HG03045 (cell line): ENCODE measurements around the gene NR6A1.

Experiments
- ATAC-seq: cut with Tn5 transposase; IDR thresholded peaks from one replicate; pipeline ENCODE4 v1.9.1; 2021; ENCODE audit warnings: mild to moderate bottlenecking, moderate library complexity; ENCODE audit not compliant: unreplicated experiment

NR6A1 gene

DNA sequence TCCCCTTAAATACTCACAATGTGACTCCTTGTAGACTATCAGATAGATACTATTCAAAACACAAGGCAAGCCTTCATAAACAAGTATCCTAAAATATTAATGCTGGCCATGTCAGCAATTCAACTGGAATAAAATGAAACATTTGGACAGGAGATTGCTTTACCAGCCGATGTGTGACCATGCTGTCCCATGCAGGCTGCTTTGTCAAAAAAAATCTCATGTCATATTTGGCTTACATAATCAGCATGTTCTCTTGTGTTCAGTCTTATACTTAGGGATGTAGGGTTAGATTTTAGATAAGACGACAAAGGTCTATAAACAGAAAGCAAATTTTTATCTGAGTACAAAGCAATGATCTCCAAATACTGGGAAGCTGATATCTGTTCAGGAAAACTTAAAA is 108.5 kb downstream of the NR6A1 start:
- ATAC-seq: no peak

DNA sequence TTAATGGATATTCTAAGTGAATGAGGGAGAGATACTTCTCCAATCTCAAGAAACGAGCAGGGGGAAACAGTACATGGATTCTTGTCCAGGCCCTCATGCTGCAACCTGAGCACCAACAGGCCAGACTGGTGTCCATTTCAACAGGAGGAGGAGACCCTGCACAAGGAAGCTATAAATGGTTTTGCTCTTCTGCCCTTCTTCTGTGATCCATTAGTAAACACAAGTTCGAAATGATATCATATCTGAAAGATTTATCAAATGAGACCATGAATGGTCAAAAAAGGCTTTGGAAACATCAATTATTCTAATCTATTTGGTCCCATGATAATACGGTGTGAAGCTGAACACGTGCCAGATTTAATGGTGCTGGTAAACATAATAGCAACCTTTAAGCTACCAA is 109.8 kb downstream of the NR6A1 start:
- ATAC-seq: no peak

DNA sequence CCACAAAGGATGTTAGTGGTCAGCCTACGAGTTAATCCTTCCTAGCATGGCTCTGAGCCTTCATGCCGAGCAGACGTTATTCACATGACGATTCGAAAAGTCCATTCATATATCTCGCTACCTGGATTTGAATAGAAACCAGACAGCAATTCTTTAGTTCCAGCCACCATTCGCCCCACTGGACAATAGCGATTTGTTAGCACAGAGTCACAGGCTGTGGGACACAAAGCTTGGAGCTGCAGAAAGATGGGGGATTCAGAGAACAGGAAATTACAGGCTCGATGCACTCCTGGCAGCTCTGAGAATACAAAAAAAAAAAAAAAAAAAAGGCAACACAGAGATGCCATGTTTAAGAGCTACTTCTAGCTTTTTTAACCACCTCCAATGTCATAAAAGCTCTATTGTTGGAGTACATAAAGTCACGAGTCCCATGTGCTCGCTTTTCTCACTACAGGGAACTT is 110.7 kb downstream of the NR6A1 start:
- ATAC-seq: no peak

DNA sequence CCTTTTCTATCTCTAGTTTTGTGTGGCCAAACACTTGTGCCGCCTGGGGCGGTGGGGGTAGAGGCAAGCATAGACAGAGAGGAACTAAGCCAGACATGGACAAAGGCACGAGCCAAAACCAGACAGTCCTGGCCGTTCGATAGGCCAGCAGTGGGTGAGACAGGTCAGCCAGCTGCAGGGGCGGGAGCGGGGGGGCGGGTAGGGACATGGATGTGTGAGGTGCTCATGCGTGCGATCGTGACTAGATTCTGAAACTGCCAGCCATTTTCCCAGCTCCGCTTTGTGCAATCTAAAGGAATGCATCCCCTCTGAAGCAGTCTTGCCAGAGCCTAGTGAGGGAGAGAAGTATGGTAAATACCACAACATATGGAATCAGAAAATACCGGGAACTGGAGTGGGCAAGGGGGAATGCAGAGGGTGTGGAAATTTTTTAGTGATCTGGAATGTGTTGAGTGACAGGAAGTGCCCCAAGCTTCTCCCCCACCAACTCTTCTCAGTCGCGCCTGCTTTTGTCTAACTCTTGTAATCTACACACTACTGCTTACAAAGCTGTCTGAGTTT is 111.9 kb downstream of the NR6A1 start:
- no peak for ATAC-seq

DNA sequence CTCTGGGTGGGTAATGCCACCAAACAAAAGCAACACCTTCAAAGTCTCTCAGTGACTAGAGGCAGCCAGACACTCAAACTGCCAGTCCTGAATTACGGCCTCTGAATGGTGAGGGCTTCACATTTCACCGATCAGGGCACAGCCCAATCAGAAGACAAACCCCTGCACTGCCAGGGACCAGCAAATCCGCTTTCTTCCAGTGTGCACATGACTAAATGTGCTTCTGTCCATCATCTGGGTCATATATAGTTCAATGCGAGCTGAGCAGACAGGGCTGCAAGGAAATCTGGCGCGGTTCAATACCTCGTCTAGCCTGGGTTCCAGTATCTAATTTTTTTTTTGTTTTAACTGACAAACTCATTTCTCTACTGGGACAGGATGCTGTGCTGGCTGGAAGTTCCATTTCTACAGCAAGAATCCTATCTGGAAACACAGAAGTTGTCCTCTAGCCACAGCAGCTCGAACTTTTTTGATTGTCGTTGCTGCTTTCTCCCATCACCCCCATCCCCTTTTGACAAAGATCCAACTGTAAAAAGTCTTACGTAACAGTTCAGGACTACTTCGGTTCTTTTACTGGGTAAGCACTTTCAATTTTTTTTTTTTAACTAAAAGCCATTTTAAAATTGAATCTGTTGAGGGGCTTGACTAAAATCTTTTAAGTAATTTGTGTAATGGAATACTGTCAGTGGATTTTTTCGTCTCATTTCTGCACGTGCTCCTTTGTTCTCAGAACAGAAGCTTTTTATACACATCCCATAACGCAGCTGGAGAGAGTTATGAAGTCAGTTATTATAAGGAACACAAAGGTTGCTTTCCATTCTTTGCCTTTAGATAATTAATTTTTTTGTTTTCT is 112.7 kb downstream of the NR6A1 start:
- peak; percentile 82 for ATAC-seq

DNA sequence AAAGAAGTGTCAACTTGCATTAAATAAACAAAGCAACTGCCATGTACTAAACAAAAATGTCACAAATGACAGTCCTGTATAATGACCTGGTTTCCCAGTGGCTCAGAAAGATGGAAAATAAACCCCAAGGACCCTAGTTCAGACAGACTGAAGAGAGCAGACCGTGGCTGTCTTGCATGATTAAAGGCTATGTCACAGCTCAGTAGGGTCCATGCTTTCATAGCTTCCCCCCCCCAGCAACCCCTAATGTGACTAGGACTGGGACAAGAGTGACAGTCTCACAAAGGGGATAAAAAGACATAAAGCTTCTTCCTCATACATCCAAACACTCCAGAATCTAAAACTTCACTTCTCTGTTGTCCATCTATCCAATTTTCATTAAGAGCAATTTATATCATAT is 113.6 kb downstream of the NR6A1 start:
- ATAC-seq: no peak

DNA sequence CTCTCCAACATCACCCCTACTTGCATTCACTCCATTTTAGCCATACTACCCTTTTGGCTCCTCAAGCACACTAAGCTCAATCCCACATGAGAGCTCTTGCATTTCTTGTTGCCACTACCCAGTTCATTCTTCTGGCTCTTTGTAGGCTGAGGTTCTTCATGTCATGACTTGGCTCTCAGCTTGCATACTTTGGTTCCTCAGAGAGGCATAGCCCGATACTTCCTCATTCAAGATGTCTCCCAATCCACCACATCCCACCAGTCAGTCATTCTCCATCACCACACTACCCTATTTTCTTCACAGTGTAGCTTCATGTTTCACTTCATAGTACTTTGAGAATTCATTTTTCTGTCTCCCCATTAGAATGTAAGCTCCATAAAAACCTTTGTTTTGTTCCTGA is 116.7 kb downstream of the NR6A1 start:
- no peak for ATAC-seq

DNA sequence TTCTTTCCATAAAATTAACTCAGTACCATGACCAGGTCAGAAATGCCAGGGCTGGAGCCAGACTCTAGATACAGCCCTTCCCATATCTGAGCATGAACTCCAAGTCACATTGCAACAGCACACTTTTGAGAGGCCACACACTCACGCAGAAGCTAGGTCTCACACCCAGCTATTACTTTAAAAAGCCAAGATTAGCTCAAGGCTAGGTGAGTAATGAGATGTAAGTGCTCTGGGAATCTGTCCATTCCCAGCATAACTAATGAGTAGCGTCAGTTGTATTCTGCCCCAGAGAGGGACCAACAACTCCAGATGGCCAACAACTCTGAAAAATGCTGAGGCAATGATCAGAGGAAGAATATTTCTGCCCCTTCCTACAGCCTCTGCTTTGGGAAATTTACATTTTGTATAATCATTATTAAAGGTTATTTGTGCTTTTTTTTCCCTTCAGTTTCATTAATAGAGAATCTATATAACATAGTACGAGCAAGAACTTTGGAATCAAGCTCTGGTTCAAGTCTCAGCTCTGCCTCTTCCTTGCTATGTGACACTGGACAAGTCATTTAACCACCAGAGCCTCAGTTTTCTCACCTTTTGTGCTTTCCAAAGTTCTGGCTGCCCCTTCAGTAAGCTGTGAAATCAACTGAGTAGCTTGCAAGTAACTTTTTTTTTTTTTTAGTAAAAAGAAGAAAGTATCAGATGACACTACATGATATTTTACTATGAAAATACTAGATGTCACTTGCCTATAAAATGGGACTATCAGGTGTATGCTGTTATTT is 118.3 kb downstream of the NR6A1 start:
- ATAC-seq: no peak

DNA sequence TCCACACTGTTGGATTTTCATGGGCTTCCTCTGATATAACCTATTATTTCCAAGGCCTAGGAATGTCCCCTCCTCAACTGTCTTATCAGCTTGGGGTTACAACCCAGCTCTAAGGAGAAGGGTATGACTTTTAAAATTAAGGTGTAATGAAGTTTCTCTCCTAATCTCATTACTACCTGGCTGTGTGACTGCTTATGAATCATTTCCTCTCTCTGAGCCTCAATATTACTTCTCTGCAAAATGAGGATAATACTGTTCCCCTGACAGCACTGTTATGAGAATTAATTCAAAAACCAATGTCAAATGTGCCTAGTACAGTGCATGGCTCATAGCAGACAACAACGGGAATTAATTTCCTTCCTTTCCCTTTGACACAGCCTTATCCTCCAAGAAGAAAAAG is 118.9 kb downstream of the NR6A1 start:
- ATAC-seq: no peak

DNA sequence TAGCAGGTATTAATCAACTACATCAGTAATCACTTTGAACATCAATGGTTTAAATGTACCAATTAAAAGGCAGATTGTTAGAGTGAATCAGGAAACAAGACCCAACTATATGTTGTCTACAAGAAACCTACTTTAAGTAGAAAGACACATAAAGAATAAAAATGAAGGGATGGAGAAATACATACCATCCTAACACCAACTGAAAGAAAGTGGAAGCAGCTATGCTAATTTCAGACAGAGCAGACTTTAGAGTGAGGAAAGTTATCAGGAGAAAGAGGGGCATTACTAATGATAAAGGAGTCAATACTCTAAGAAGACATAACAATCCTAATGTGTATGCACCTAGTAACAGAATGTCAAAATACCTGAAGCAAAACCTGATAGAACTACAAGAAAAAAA is 125.8 kb downstream of the NR6A1 start:
- no peak for ATAC-seq

DNA sequence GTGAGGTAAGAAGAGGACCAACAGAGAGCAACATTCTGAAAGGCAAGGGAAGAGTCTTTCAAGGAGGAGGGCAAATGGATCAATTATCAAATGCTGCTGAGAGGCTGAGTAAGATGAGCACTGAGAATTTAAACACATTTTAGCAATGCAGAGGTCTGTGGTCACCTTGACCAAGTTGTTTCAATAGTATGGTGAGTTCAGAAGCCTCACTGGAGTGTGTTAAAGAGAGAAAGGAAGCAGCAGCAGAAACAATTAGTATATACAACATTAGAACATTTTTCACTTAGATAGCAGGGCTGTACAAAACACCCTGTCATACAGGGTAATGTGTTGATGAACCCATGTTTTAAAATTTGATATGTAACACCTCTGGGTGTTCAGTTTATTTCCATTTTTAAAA is 131.5 kb downstream of the NR6A1 start:
- no peak for ATAC-seq

DNA sequence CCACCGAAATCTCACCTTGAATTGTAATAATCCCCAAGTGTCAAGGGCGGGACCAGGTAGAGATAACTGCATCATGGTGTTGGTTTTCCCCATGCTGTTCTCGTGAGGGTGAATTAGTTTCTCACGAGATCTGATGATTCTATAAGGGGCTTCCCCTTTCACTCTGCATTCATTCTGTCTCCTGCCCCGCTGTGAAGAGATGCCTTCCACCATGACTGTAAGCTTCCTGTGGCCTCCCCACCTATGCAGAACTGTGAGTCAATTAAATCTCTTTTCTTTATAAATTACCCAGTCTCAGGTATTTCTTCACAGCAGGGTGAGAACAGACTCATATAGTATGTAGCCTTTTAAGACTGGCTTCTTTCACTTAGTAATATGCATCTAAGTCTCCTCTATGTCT is 135.8 kb downstream of the NR6A1 start:
- no peak for ATAC-seq

DNA sequence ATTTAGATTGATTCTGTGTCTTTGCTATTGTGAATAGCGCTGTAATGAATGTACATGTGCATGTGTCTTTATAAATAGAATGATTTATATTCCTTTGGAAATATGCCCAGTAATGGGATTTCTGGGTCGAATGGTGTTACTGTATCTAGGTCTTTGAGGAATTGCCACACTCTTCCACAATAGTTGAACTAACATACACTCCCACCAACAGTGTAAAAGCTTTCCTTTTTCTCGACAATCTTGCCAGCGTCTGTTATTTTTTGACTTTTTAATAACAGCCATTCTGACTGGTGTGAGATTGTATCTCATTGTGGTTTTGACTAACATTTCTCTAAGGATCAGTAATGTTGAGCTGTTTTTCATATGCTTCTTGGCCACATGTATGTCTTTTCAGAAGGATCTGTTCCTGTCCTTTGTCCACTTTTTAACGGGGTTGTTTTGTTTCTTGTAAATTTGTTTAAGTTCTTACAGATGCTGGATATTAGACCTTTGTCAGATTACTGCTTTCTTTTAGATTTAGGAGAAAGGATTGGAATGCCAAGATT is 139.0 kb downstream of the NR6A1 start:
- no peak for ATAC-seq

DNA sequence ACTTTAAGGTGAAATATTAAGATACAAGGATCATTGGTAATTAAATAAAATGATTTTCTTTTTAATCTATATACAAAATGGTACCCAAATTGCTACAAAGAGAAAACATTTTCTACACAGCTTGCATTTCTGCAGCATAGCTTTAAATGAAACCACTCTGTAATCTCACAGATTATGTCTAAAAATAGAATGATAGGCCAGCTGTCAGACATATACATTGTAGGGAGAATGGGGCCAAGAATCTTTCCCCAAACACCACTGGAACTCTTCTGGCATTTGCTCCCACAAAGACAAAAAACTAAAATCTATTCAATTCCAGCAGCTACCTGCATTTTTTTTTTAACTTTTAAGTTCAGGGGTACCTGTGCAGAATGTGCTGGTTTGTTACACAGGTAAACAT is 139.8 kb downstream of the NR6A1 start:
- ATAC-seq: no peak

DNA sequence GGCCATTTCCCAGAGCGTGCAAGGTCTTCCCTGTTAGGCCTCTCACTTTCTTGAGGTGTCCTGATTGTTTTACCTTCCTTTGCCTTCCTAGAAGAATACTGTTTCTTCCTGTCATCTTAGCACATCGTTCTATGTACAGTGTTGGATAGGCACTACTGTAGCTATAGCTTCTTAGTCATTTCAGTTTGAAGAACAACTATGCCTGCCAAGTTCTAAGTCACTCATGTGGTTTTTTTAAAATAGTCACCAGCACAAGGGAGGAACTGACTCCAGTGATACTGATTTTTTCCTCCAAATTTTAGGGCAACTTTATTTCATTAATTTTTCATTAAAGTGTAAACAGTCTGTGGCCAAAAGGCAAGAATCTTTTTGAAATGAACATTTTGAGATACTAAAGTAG is 141.5 kb downstream of the NR6A1 start:
- ATAC-seq: no peak

DNA sequence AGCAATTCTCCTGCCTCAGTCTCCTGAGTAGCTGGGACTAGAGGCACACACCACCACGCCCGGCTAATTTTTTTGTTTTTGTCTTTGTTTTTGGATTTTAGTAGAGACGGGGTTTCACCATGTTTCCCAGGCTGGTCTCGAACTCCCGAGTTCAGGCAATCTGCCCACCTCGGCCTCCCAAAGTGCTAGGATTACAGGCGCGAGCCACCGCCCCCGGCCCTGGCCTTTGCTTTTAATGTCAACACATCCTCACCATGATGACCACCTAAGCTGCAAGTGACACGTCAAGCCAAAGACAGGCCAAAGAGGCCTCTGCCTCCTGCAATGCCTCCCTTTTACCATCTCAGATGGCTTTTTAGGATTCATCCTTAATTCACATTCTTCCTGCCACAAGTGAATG is 142.4 kb downstream of the NR6A1 start:
- no peak for ATAC-seq

DNA sequence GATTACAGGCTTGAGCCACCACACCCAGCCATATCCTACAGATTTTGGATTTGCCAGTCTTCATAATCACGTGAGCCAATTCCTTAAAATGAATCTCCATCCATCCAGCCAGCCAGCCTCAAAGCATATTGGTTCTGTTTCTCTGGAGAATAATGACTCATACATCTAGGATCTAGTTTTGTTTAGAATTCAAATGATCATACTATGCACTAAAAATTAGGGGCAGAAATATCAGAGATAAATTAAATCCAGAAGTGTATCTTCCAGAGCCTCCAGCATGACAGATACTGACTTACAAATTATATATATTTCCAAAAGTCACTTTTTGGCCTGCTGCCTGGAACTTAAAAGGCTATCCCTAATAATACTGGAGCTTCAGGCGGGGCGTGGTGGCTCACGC is 144.8 kb downstream of the NR6A1 start:
- ATAC-seq: no peak

DNA sequence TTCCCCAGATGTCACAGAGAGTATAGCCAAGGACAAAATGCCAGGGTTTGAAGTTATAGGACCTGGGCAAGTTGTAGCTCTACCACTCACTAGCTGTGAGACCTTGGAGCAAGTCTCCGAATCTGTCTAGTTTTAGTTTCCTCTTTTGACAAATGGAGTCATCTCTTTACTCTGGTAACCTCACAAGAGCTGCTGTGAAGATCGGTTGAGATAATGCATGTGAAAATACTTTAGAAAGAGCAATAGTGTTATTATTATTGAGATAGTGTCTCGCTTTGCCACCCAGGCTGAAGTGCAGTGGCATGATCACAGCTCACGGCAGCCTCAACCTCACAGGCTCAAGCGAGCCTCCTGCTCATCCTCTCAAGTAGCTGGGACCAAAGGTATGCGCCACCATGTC is 146.0 kb downstream of the NR6A1 start:
- no peak for ATAC-seq

DNA sequence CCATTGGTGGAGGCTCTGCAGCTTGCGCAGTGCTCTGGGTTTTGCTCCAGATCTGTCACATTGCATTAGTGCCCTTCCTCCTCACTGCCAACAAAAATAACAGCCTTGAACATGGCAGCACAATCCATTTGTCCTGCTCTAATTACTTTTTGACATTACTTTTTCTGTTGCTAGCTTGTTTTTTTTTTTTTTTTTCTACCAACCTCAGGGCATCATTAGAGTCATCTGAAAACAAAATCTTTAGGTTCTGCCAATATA is 146.4 kb downstream of the NR6A1 start:
- no peak for ATAC-seq

DNA sequence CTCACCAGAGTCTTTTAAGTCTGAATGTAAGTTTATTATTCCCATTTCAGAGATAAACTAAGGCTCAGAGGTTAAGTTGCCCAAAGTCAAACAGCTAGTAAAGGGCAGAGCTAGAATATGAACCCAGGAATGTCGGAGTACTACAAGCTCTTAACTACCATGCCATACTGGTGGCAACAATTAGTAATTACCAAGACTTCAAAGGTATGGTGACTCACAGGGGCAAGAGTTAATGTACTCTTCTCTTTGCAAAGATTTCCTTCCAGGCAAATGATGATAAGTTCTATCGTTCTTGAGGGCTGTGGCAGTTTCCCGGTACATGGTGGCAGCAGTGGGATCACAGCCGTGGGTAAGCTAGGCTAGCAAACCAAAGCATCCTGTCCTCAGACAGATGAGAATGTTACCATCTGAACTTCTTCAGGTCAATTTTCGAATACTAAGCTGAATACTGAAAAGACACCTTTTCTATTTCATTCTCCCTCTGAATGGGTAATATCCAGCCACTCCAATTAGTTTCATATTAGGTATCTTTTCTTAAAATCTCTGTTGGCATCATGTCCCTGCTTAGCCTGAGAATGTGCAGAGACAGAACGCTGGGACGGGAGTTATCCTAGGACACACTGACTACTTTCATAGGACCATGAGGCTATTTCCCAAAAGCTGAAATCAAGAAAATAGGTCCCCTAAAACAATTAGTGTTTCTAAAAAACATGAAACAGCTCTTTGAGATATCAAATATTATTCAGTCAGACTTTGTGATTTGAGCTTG is 147.0 kb downstream of the NR6A1 start:
- ATAC-seq: no peak

DNA sequence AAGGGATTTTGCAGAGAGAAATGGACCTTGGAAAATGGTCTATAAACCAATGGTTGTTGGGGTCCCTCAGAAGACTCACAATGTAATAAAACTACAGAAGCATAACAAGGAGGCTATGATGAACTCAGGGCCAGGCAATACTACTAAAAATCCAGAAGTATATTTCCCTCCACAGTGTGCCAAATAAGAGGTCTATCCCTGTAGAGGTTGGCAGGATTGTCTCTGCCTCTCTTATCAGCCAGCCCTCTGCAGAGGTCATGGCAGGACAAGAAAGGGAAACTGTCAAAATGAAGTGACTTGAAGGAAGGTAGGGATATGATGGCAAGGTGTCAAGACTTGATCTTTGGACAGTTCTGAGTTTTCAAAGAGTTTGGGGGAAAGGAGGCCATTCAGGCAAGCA is 148.2 kb downstream of the NR6A1 start:
- no peak for ATAC-seq
